ENCODE data around the gene COL4A2.

Gene COL4A2

DNA sequence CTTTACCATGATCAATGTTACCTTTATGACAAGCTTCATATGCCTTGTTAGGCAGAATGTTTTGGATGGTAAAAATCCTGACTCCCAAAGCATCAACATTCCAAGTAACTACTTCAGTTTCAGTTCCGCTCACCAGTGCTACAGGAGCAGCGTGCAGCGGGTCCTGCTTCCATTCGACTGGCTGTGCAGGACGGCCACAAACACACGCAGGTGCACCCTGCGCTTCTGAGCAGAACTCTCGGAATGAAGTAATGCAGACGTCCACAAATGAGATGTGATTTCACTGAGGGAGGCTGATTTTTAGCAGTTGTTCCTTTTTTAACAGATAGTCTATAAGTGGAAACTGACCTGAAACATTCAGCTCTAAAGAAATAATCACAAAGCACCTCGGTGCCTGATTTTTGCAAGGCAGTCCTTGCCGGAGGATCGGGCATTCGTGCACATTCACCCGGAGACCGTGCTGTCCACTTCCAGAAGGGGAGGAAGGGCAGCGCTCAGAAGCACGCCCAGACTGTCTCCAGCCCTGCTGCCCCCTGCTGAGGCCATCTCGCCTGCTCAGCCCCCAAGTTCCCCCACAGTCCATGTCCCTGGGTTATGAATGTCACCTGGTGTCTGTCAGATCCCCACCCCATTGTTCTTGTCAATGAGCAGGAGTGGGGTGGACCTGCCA lies 168.6 kb downstream of the COL4A2 start:
- no peak for TF ChIP-seq ZNF132 (tag by site-specific recombination; IDR thresholded peaks at IDR 0.05; ENCODE audit: borderline replicate concordance)
- TF ChIP-seq SP7 (tag by site-specific recombination; IDR thresholded peaks at IDR 0.05): no peak
- TF ChIP-seq KLF8 (tag by site-specific recombination; IDR thresholded peaks at IDR 0.05): no peak
- TF ChIP-seq OVOL3 (tag by site-specific recombination; IDR thresholded peaks at IDR 0.05): no peak
- no peak for TF ChIP-seq IKZF3 (tag by site-specific recombination; IDR thresholded peaks at IDR 0.05)
- TF ChIP-seq, protein P1, sequence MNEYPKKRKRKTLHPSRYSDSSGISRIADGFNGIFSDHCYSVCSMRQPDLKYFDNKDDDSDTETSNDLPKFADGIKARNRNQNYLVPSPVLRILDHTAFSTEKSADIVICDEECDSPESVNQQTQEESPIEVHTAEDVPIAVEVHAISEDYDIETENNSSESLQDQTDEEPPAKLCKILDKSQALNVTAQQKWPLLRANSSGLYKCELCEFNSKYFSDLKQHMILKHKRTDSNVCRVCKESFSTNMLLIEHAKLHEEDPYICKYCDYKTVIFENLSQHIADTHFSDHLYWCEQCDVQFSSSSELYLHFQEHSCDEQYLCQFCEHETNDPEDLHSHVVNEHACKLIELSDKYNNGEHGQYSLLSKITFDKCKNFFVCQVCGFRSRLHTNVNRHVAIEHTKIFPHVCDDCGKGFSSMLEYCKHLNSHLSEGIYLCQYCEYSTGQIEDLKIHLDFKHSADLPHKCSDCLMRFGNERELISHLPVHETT (tag by site-specific recombination; IDR thresholded peaks at IDR 0.05): no peak
- TF ChIP-seq ZNF274 (IDR thresholded peaks at IDR 0.05; ENCODE audit: low read length): no peak
- TF ChIP-seq ZNF274 (tag by site-specific recombination; IDR thresholded peaks at IDR 0.05; ENCODE audit: borderline replicate concordance): no peak
- TF ChIP-seq, protein P2, sequence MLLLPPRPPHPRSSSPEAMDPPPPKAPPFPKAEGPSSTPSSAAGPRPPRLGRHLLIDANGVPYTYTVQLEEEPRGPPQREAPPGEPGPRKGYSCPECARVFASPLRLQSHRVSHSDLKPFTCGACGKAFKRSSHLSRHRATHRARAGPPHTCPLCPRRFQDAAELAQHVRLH (tag by site-specific recombination; IDR thresholded peaks at IDR 0.05): no peak
- TF ChIP-seq, protein P3, sequence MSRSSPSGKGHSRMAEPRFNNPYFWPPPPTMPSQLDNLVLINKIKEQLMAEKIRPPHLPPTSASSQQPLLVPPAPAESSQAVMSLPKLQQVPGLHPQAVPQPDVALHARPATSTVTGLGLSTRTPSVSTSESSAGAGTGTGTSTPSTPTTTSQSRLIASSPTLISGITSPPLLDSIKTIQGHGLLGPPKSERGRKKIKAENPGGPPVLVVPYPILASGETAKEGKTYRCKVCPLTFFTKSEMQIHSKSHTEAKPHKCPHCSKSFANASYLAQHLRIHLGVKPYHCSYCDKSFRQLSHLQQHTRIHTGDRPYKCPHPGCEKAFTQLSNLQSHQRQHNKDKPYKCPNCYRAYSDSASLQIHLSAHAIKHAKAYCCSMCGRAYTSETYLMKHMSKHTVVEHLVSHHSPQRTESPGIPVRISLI (tag by site-specific recombination; IDR thresholded peaks at IDR 0.05): no peak
- no peak for TF ChIP-seq ZNF404 (tag by site-specific recombination; IDR thresholded peaks at IDR 0.05)
- TF ChIP-seq ZNF266 (tag by site-specific recombination; IDR thresholded peaks at IDR 0.05; ENCODE audit: low read depth): no peak
- TF ChIP-seq ZNF248 (tag by site-specific recombination; IDR thresholded peaks at IDR 0.05): no peak
- H3K9me3 ChIP-seq (ENCODE audit: control insufficient read depth, insufficient read depth, low read depth, low read length): no peaks in the 10 kb centered on the region
- no peaks in the 10 kb centered on the region for H3K4me1 ChIP-seq (ENCODE audit: control insufficient read depth, insufficient read depth, low read length)
- peaks cover 0 to 25% of the 10 kb centered on the region in 2 experiments; a peak in 1 of 3 replicates for H3K36me3 ChIP-seq (ENCODE audit: control insufficient read depth in 2 of 2, insufficient read depth in 1 of 2, low read length in 2 of 2)
- no peak overlapping the region for H3K4me3 ChIP-seq (ENCODE audit: low read depth, low read length)
- ChIA-PET POLR2A (no interaction called here), CTCF (no interaction called here)
- H3K27ac ChIP-seq (ENCODE audit: extremely low read depth, low read depth, low read length): no peak overlapping the region

DNA sequence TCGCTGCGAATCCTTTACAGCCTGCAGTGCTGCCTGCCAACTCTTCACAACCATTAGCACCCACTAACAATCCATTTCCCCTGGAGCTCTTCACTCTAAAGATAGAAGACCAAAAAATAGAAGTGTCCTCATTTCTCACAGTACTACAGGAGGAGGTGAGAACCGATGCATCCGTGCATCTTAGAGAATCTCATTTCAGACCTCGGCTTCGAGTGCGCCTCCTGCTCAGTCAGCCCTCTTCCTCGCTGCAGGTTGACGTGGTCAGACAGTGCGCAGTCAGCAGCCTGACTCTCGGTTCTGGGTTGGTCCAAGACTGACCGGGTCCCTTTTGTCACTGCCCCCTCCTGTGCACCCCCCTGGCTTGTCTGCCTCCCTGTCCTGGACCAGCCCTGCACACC lies 169.1 kb downstream of the COL4A2 start:
- H3K4me3 ChIP-seq (ENCODE audit: low read depth, low read length): no peak overlapping the region
- no peaks in the 10 kb centered on the region for H3K9me3 ChIP-seq (ENCODE audit: control insufficient read depth, insufficient read depth, low read depth, low read length)
- H3K4me1 ChIP-seq (ENCODE audit: control insufficient read depth, insufficient read depth, low read length): no peaks in the 10 kb centered on the region
- H3K36me3 ChIP-seq (ENCODE audit: control insufficient read depth in 2 of 2, insufficient read depth in 1 of 2, low read length in 2 of 2): peaks cover 0 to 25% of the 10 kb centered on the region in 2 experiments; a peak in 1 of 3 replicates
- ChIA-PET CTCF (no interaction called here), POLR2A (no interaction called here)
- no peak overlapping the region for H3K27ac ChIP-seq (ENCODE audit: extremely low read depth, low read depth, low read length)
- TF ChIP-seq ZNF2 (tag by site-specific recombination; IDR thresholded peaks at IDR 0.05) (no peak), GLIS1 (tag by site-specific recombination; IDR thresholded peaks at IDR 0.05) (no peak), ZNF776 (tag by site-specific recombination; IDR thresholded peaks at IDR 0.05; ENCODE audit: borderline replicate concordance) (no peak), KLF8 (tag by site-specific recombination; IDR thresholded peaks at IDR 0.05) (no peak), ZNF133 (tag by site-specific recombination; IDR thresholded peaks at IDR 0.05) (no peak), ZNF155 (tag by site-specific recombination; IDR thresholded peaks at IDR 0.05) (no peak), SALL2 (tag by site-specific recombination; IDR thresholded peaks at IDR 0.05; ENCODE audit: borderline replicate concordance) (no peak), ZNF248 (tag by site-specific recombination; IDR thresholded peaks at IDR 0.05) (no peak)
- TF ChIP-seq, protein P4, sequence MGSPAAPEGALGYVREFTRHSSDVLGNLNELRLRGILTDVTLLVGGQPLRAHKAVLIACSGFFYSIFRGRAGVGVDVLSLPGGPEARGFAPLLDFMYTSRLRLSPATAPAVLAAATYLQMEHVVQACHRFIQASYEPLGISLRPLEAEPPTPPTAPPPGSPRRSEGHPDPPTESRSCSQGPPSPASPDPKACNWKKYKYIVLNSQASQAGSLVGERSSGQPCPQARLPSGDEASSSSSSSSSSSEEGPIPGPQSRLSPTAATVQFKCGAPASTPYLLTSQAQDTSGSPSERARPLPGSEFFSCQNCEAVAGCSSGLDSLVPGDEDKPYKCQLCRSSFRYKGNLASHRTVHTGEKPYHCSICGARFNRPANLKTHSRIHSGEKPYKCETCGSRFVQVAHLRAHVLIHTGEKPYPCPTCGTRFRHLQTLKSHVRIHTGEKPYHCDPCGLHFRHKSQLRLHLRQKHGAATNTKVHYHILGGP (tag by site-specific recombination; IDR thresholded peaks at IDR 0.05): no peak
- TF ChIP-seq, protein P5, sequence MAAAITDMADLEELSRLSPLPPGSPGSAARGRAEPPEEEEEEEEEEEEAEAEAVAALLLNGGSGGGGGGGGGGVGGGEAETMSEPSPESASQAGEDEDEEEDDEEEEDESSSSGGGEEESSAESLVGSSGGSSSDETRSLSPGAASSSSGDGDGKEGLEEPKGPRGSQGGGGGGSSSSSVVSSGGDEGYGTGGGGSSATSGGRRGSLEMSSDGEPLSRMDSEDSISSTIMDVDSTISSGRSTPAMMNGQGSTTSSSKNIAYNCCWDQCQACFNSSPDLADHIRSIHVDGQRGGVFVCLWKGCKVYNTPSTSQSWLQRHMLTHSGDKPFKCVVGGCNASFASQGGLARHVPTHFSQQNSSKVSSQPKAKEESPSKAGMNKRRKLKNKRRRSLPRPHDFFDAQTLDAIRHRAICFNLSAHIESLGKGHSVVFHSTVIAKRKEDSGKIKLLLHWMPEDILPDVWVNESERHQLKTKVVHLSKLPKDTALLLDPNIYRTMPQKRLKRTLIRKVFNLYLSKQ (tag by site-specific recombination; IDR thresholded peaks at IDR 0.05; ENCODE audit: borderline replicate concordance): no peak
- TF ChIP-seq, protein P6, sequence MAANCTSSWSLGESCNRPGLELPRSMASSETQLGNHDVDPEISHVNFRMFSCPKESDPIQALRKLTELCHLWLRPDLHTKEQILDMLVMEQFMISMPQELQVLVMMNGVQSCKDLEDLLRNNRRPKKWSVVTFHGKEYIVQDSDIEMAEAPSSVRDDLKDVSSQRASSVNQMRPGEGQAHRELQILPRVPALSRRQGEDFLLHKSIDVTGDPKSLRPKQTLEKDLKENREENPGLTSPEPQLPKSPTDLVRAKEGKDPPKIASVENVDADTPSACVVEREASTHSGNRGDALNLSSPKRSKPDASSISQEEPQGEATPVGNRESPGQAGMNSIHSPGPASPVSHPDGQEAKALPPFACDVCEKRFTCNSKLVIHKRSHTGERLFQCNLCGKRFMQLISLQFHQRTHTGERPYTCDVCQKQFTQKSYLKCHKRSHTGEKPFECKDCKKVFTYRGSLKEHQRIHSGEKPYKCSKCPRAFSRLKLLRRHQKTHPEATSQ (tag by site-specific recombination; IDR thresholded peaks at IDR 0.05): no peak
- TF ChIP-seq, protein P7, sequence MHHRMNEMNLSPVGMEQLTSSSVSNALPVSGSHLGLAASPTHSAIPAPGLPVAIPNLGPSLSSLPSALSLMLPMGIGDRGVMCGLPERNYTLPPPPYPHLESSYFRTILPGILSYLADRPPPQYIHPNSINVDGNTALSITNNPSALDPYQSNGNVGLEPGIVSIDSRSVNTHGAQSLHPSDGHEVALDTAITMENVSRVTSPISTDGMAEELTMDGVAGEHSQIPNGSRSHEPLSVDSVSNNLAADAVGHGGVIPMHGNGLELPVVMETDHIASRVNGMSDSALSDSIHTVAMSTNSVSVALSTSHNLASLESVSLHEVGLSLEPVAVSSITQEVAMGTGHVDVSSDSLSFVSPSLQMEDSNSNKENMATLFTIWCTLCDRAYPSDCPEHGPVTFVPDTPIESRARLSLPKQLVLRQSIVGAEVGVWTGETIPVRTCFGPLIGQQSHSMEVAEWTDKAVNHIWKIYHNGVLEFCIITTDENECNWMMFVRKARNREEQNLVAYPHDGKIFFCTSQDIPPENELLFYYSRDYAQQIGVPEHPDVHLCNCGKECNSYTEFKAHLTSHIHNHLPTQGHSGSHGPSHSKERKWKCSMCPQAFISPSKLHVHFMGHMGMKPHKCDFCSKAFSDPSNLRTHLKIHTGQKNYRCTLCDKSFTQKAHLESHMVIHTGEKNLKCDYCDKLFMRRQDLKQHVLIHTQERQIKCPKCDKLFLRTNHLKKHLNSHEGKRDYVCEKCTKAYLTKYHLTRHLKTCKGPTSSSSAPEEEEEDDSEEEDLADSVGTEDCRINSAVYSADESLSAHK (tag by site-specific recombination; IDR thresholded peaks at IDR 0.05): no peak
